Astrocyte (in vitro differentiated cells and primary cell): ENCODE data around the gene PRSS36. TPM values are rescaled to one million over a fixed set of nuclear protein-coding genes. Genes with fewer than 3 reads are reported as not detected.

Source experiments
- DNase-seq: peaks from one replicate; pipeline ENCODE4 v3.0.0-alpha.2; 2010; ENCODE audit warnings: low read depth
- FAIRE-seq: peaks from 2 replicates; lab custom pipeline; 2011; peaks lifted over from hg19 to GRCh38; lab: Jason Lieb, UNC
- H2AFZ ChIP-seq: 2 replicates; pipeline ENCODE4 v1.6.0; 2012; ENCODE audit warnings: low read depth, low read length, inconsistent platforms
- H3K27ac ChIP-seq: 2 replicates; pipeline ENCODE4 v1.5.1; 2011; ENCODE audit warnings: low read depth, low read length, inconsistent platforms
- H3K27me3 ChIP-seq: 2 replicates; pipeline ENCODE4 v1.6.0; 2011; ENCODE audit warnings: low read length, inconsistent platforms; ENCODE audit not compliant: insufficient read depth
- H3K36me3 ChIP-seq: 2 replicates; pipeline ENCODE4 v1.5.1; 2011; ENCODE audit warnings: low read length, inconsistent platforms; ENCODE audit not compliant: insufficient read depth
- H3K4me1 ChIP-seq: 2 replicates; pipeline ENCODE4 v1.5.1; 2011; ENCODE audit warnings: low read length, inconsistent platforms; ENCODE audit not compliant: insufficient read depth
- H3K4me2 ChIP-seq: 2 replicates; pipeline ENCODE4 v1.6.0; 2012; ENCODE audit warnings: low read length, inconsistent platforms
- H3K4me3 ChIP-seq: 2 replicates; pipeline ENCODE4 v1.5.1; 2011; ENCODE audit warnings: low read depth, mild to moderate bottlenecking, low read length, inconsistent platforms; ENCODE audit not compliant: insufficient read depth
- H3K79me2 ChIP-seq: 2 replicates; pipeline ENCODE4 v1.6.0; 2012; ENCODE audit warnings: mild to moderate bottlenecking, low read length, inconsistent platforms; ENCODE audit not compliant: insufficient read depth
- H3K9ac ChIP-seq: 2 replicates; pipeline ENCODE4 v1.6.0; 2012; ENCODE audit warnings: mild to moderate bottlenecking, low read length, inconsistent platforms
- H3K9me3 ChIP-seq: 2 replicates; pipeline ENCODE4 v1.5.1; 2012; ENCODE audit warnings: low read depth, mild to moderate bottlenecking, low read length, inconsistent platforms; ENCODE audit not compliant: insufficient read depth
- H4K20me1 ChIP-seq: 2 replicates; pipeline ENCODE4 v1.6.0; 2012; ENCODE audit warnings: low read length, inconsistent platforms; ENCODE audit not compliant: insufficient read depth
- H3K27ac Mint-ChIP-seq: one replicate; pipeline ENCODE4 v1.8.0; 2021; ENCODE audit warnings: mild to moderate bottlenecking, mixed read lengths; ENCODE audit not compliant: unreplicated experiment
- H3K27me3 Mint-ChIP-seq: one replicate; pipeline ENCODE4 v1.8.0; 2021; ENCODE audit warnings: low read depth, mixed read lengths; ENCODE audit not compliant: unreplicated experiment
- H3K36me3 Mint-ChIP-seq: one replicate; pipeline ENCODE4 v1.8.0; 2021; ENCODE audit warnings: low read depth, mixed read lengths; ENCODE audit not compliant: unreplicated experiment
- H3K4me1 Mint-ChIP-seq: one replicate; pipeline ENCODE4 v1.8.0; 2021; ENCODE audit warnings: low read depth, mixed read lengths; ENCODE audit not compliant: unreplicated experiment
- H3K4me3 Mint-ChIP-seq: one replicate; pipeline ENCODE4 v1.8.0; 2021; ENCODE audit warnings: mild to moderate bottlenecking, moderate library complexity, mixed read lengths; ENCODE audit not compliant: unreplicated experiment
- H3K9me3 Mint-ChIP-seq: one replicate; pipeline ENCODE4 v1.8.0; 2021; ENCODE audit warnings: mild to moderate bottlenecking, mixed read lengths; ENCODE audit not compliant: unreplicated experiment
- EZH2 ChIP-seq: IDR thresholded peaks from 2 replicates; pipeline ENCODE4 v1.6.1; 2012; ENCODE audit warnings: mild to moderate bottlenecking, low read length, inconsistent platforms; ENCODE audit not compliant: insufficient read depth
- total RNA-seq: library from RNA; stranded (reverse); gene quantifications from 2 replicates; pipeline ENCODE4 v1.2.1, GENCODE V29; 2021
- TF ChIP-seq, protein P1 (sequence below): IDR thresholded peaks from 2 replicates; pipeline ENCODE4 v1.5.1; 2011; ENCODE audit warnings: low read depth, mild to moderate bottlenecking, inconsistent platforms, low read length, moderate library complexity; ENCODE audit not compliant: insufficient read depth

The PRSS36 gene
- total RNA-seq, 1 donor from 2014 or later = 0.41 TPM

DNA sequence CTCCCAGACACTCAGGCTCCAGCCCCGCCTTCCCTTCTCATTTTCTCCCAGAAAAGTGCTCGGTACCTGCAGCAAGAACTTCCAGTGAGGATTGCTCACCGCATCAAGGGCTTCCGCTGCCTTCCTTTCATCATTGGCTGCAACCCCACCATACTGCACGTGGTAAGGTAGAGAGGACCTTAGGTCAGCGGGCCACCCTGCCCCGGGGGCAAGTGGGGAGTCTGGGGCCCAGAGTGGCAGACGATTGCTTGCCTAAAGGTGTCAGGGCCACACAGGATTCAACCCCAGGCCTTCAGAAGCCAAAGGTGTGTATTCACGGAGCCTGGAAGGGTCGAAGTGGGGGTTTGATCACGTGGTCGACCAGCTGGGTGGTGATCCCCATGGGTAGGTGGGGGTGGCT lies 40.2 kb downstream of the PRSS36 start:
- DNase-seq = no peak
- peaks cover 5% of the 10 kb centered on the region for H3K4me1 Mint-ChIP-seq
- peaks cover 7% of the 10 kb centered on the region for H3K36me3 ChIP-seq
- no peaks in the 10 kb centered on the region for H3K9me3 ChIP-seq
- no peaks in the 10 kb centered on the region for H3K27me3 ChIP-seq
- H3K27ac ChIP-seq = no peak overlapping the region
- TF ChIP-seq EZH2 = no peak
- TF ChIP-seq, protein P1, sequence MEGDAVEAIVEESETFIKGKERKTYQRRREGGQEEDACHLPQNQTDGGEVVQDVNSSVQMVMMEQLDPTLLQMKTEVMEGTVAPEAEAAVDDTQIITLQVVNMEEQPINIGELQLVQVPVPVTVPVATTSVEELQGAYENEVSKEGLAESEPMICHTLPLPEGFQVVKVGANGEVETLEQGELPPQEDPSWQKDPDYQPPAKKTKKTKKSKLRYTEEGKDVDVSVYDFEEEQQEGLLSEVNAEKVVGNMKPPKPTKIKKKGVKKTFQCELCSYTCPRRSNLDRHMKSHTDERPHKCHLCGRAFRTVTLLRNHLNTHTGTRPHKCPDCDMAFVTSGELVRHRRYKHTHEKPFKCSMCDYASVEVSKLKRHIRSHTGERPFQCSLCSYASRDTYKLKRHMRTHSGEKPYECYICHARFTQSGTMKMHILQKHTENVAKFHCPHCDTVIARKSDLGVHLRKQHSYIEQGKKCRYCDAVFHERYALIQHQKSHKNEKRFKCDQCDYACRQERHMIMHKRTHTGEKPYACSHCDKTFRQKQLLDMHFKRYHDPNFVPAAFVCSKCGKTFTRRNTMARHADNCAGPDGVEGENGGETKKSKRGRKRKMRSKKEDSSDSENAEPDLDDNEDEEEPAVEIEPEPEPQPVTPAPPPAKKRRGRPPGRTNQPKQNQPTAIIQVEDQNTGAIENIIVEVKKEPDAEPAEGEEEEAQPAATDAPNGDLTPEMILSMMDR = no peak
- H3K79me2 ChIP-seq = peaks cover 20% of the 10 kb centered on the region
- peak overlapping the region; percentile 74 for H3K4me3 ChIP-seq
- H3K27me3 Mint-ChIP-seq = no peaks in the 10 kb centered on the region
- H3K4me1 ChIP-seq = peaks cover 9% of the 10 kb centered on the region
- peak overlapping the region; percentile 85 for H3K4me3 Mint-ChIP-seq
- no peak overlapping the region for H2AFZ ChIP-seq
- no peaks in the 10 kb centered on the region for H3K9me3 Mint-ChIP-seq
- no peak for FAIRE-seq
- H4K20me1 ChIP-seq = peaks cover 7% of the 10 kb centered on the region
- H3K9ac ChIP-seq = no peak overlapping the region
- H3K4me2 ChIP-seq = peak overlapping the region; percentile 83
- H3K27ac Mint-ChIP-seq = no peak overlapping the region
- peaks cover 24% of the 10 kb centered on the region for H3K36me3 Mint-ChIP-seq

DNA sequence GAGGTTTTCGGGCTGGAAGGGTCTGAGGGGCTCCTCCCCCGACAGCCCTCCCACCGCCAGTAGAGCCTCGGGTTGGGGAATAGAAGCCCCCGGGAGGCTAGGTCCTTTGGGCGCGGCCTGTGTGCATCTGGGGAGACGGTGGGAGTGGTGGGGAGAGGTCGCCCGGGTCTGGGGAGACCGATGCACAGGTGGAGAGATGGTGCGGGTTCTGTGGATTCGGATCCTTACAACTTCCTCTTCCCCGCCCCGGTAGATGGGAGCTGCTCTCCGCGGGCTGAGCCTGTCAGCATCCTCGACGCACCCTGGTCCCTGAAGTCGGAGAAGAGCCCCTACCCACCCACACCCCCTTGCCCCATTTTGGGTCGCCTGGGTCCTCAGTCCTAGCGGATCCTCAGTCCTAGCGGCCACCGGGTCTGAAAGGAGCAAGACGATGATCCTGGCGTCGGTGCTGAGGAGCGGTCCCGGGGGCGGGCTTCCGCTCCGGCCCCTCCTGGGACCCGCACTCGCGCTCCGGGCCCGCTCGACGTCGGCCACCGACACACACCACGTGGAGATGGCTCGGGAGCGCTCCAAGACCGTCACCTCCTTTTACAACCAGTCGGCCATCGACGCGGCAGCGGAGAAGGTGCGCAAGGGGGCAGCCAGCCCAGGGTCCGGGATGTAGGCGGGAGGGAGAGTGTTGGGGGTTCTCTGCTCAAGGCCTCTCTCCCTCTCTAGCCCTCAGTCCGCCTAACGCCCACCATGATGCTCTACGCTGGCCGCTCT lies 40.9 kb downstream of the PRSS36 start:
- H2AFZ ChIP-seq = peak overlapping the region; percentile 86
- H3K4me3 ChIP-seq = peak overlapping the region; percentile 74
- DNase-seq = no peak
- peak overlapping the region; percentile 86 for H3K9ac ChIP-seq
- peak overlapping the region; percentile 83 for H3K4me2 ChIP-seq
- TF ChIP-seq EZH2 = no peak
- TF ChIP-seq, protein P1 = no peak
- no peaks in the 10 kb centered on the region for H3K9me3 ChIP-seq
- H3K36me3 ChIP-seq = peaks cover 7% of the 10 kb centered on the region
- peaks cover 24% of the 10 kb centered on the region for H3K36me3 Mint-ChIP-seq
- peaks cover 7% of the 10 kb centered on the region for H4K20me1 ChIP-seq
- H3K4me1 Mint-ChIP-seq = peaks cover 5% of the 10 kb centered on the region
- FAIRE-seq = no peak
- H3K79me2 ChIP-seq = peaks cover 20% of the 10 kb centered on the region
- peak overlapping the region; percentile 85 for H3K4me3 Mint-ChIP-seq
- no peak overlapping the region for H3K27ac ChIP-seq
- no peaks in the 10 kb centered on the region for H3K27me3 Mint-ChIP-seq
- no peaks in the 10 kb centered on the region for H3K9me3 Mint-ChIP-seq
- no peak overlapping the region for H3K27ac Mint-ChIP-seq
- peaks cover 9% of the 10 kb centered on the region for H3K4me1 ChIP-seq
- no peaks in the 10 kb centered on the region for H3K27me3 ChIP-seq
